HFFc6 (cell line): ENCODE measurements around the gene RAB3GAP1. TPM values are rescaled to one million over a fixed set of nuclear protein-coding genes. Genes with fewer than 3 reads are reported as not detected.
A peak's percentile ranks its signal among the peaks of the same experiment; 100 is the strongest.

Source experiments
- DNase-seq: peaks from one replicate; pipeline ENCODE4 v3.0.0-alpha.2; 2018
- H3K27ac Mint-ChIP-seq: 2 replicates; pipeline ENCODE4 v1.8.0; 2020; ENCODE audit warnings: mild to moderate bottlenecking, mixed read lengths
- H3K27me3 Mint-ChIP-seq: 2 replicates; pipeline ENCODE4 v1.8.0; 2021; ENCODE audit warnings: mild to moderate bottlenecking, moderate library complexity, mixed read lengths; ENCODE audit not compliant: insufficient read depth
- H3K36me3 Mint-ChIP-seq: 2 replicates; pipeline ENCODE4 v1.8.0; 2021; ENCODE audit warnings: low read depth, mixed read lengths
- H3K4me1 Mint-ChIP-seq: 2 replicates; pipeline ENCODE4 v1.8.0; 2020; ENCODE audit warnings: low read depth, mixed read lengths
- H3K4me3 Mint-ChIP-seq: 2 replicates; pipeline ENCODE4 v1.8.0; 2020; ENCODE audit warnings: mild to moderate bottlenecking, moderate library complexity, mixed read lengths
- H3K9me3 Mint-ChIP-seq: 2 replicates; pipeline ENCODE4 v1.8.0; 2020; ENCODE audit warnings: mild to moderate bottlenecking, mixed read lengths
- total RNA-seq, 6 experiments: library from RNA; stranded (reverse); fragmentation: NEBNext Ultra II Directional; extraction: Animal tissue kit (Norgen Biotek cat#: 25700); gene quantifications; 2 replicates in 1 of 6; 3 replicates in 5 of 6; pipeline ENCODE4 v1.2.3, GENCODE V29; 2021
- TF ChIP-seq, protein P1 (sequence below): fragments of 200-600 bp; sonication (generic); IDR thresholded peaks from 2 replicates; pipeline ENCODE4 v1.5.0; 2021; ENCODE audit warnings: antibody characterized with exemption, mild to moderate bottlenecking

The RAB3GAP1 gene
- total RNA-seq, 6 experiments from 2014 or later: 52.6 to 61.2 (median 59.1) TPM

DNA sequence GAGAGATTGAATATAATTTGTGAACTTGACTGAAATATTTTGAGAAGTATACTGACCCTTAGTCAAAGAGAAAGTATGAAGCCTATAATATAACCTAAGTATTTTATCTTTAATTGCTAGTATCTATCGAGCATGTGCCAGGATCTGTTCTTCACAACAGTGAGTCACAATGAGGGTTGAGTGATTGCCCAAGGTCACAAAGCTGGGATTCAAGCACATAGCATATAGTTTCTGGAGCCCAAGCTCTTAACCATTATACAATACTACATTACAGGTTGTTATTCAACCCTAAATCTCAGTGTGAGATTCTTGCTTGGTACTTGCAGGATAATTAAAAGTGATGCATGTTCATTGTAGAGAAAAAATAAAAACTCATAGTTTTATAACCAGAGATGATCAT lies 97.2 kb downstream of the RAB3GAP1 start:
- Mint-ChIP-seq H3K27me3 (no peaks in the 10 kb centered on the region), H3K9me3 (peaks cover 2% of the 10 kb centered on the region; the same call in 1 of the 2 replicates), H3K4me1 (peaks cover 40% of the 10 kb centered on the region), H3K27ac (peak overlapping the region; percentile 44), H3K36me3 (peaks cover 48% of the 10 kb centered on the region), H3K4me3 (no peak overlapping the region)
- TF ChIP-seq, protein P1, sequence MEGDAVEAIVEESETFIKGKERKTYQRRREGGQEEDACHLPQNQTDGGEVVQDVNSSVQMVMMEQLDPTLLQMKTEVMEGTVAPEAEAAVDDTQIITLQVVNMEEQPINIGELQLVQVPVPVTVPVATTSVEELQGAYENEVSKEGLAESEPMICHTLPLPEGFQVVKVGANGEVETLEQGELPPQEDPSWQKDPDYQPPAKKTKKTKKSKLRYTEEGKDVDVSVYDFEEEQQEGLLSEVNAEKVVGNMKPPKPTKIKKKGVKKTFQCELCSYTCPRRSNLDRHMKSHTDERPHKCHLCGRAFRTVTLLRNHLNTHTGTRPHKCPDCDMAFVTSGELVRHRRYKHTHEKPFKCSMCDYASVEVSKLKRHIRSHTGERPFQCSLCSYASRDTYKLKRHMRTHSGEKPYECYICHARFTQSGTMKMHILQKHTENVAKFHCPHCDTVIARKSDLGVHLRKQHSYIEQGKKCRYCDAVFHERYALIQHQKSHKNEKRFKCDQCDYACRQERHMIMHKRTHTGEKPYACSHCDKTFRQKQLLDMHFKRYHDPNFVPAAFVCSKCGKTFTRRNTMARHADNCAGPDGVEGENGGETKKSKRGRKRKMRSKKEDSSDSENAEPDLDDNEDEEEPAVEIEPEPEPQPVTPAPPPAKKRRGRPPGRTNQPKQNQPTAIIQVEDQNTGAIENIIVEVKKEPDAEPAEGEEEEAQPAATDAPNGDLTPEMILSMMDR: no peak
- peak; percentile 34 for DNase-seq

- no peak overlapping the region for H3K4me3 Mint-ChIP-seq
- DNase-seq: no peak
- TF ChIP-seq, protein P1: no peak
- no peaks in the 10 kb centered on the region for H3K9me3 Mint-ChIP-seq
- H3K27ac Mint-ChIP-seq: no peak overlapping the region
- H3K4me1 Mint-ChIP-seq: peaks cover 37% of the 10 kb centered on the region
- peaks cover 49% of the 10 kb centered on the region for H3K36me3 Mint-ChIP-seq
- H3K27me3 Mint-ChIP-seq: no peaks in the 10 kb centered on the region
Observed at GRCh38 chr2:135150725-135151124, 98.6 kb downstream of the RAB3GAP1 start.

DNA sequence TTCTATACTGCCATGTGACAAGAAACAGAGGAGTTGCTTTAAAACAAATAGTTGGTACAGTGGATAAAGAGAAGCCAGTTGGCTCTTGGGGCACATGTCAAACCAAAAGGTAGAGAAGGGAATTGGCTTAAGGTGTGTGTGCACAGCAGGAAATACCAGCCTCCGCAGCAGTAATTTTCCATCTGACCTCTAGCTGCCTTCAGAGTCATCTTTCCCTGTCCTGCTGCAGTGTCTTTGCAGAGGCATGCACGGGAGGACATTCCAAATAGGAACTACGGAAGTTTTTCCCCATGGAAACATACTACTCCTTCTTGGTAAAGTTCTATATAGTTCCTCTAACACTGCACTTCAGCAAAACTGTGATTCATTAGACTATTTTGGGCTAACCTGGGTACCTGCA lies 99.5 kb downstream of the RAB3GAP1 start:
- Mint-ChIP-seq H3K36me3 (peaks cover 56% of the 10 kb centered on the region), H3K9me3 (no peaks in the 10 kb centered on the region), H3K4me3 (no peak overlapping the region), H3K4me1 (peaks cover 37% of the 10 kb centered on the region), H3K27ac (peak overlapping the region; percentile 75), H3K27me3 (no peaks in the 10 kb centered on the region)
- DNase-seq: no peak
- TF ChIP-seq, protein P1: no peak

- H3K36me3 Mint-ChIP-seq: peaks cover 63% of the 10 kb centered on the region
Observed at GRCh38 chr2:135152361-135152760, 100.3 kb downstream of the RAB3GAP1 start.

DNA sequence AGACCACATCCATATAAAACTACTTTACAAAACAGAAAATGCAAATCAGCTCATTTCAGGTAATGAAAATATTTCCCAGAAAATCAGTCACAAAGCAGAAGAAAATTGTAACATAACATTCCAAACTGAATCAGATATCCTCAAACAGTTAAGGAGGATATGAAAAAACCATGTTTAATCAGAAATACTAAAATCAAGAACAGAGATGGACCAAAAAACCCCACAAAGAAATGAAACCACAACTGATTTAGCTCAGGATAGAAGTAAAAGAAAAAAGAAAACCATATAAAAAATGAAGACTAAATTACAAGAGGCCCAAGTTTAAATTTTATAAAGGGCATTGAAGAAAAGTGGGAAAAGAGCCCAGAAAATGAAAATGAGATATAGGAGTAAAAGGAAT lies 102.9 kb downstream of the RAB3GAP1 start:
- no peak for DNase-seq
- TF ChIP-seq, protein P1: no peak
- H3K9me3 Mint-ChIP-seq: no peaks in the 10 kb centered on the region
- peaks cover 26% of the 10 kb centered on the region for H3K4me1 Mint-ChIP-seq
- no peak overlapping the region for H3K4me3 Mint-ChIP-seq
- H3K36me3 Mint-ChIP-seq: peaks cover 78% of the 10 kb centered on the region
- no peak overlapping the region for H3K27ac Mint-ChIP-seq
- H3K27me3 Mint-ChIP-seq: no peaks in the 10 kb centered on the region

More at GRCh38 chr2:135152361-135152760, 100.3 kb downstream of the RAB3GAP1 start:
- H3K4me1 Mint-ChIP-seq: peaks cover 37% of the 10 kb centered on the region
- TF ChIP-seq, protein P1: no peak
- no peaks in the 10 kb centered on the region for H3K27me3 Mint-ChIP-seq
- H3K9me3 Mint-ChIP-seq: no peaks in the 10 kb centered on the region
- H3K27ac Mint-ChIP-seq: peak overlapping the region; percentile 75
- no peak overlapping the region for H3K4me3 Mint-ChIP-seq
- DNase-seq: peak; percentile 41

DNA sequence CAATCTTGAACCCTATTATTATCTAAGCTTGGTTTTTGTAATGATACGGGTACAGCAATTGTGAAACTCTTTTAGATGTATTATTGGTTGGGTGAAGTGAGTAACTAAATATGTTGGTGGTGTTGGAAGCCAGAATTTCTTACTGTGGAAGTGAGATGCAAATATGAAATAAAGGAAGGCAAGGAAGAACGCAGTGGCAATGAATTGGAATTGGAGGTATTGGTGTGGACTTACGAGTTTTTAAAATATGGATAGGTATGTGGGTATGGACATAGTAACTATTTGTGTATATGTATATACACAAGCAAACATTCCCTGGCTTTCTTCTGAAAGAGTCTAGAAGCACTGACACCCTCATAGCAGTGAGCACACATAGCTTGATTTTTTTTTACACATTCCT lies 105.8 kb downstream of the RAB3GAP1 start:
- TF ChIP-seq, protein P1: no peak
- Mint-ChIP-seq H3K36me3 (peaks cover 58% of the 10 kb centered on the region), H3K4me3 (no peak overlapping the region), H3K9me3 (no peaks in the 10 kb centered on the region), H3K27me3 (no peaks in the 10 kb centered on the region), H3K4me1 (peaks cover under 1% of the 10 kb centered on the region; the same call in 1 of the 2 replicates), H3K27ac (no peak overlapping the region)
- DNase-seq: no peak
